ENCODE results near the gene FHAD1.
"Not testable (repeated sequence)": the region's sequence is repeated elsewhere in the genome, so short reads cannot be mapped to it uniquely, and the experiment has no call there.

Gene FHAD1

GRCh38 chr1:15382601-15383518 is 135.8 kb downstream of the FHAD1 start:
- peaks cover 36% of the 10 kb centered on the region for H3K27me3 Mint-ChIP-seq (ENCODE audit: low read depth)
- H3K4me3 Mint-ChIP-seq, result no peak overlapping the region
- no peaks in the 10 kb centered on the region for H3K9me3 Mint-ChIP-seq
- no peaks in the 10 kb centered on the region for H3K36me3 Mint-ChIP-seq (ENCODE audit: low read depth)
- DNase-seq (ENCODE audit: low spot score), result no peak
- H3K27ac Mint-ChIP-seq, result no peak overlapping the region
- H3K4me1 Mint-ChIP-seq (ENCODE audit: low read depth), result peaks cover 5% of the 10 kb centered on the region

- H3K27ac Mint-ChIP-seq, result no peak overlapping the region
- H3K4me1 Mint-ChIP-seq (ENCODE audit: low read depth), result peaks cover 5% of the 10 kb centered on the region
- peaks cover 37% of the 10 kb centered on the region for H3K27me3 Mint-ChIP-seq (ENCODE audit: low read depth)
- no peaks in the 10 kb centered on the region for H3K9me3 Mint-ChIP-seq
- H3K4me3 Mint-ChIP-seq, result no peak overlapping the region
- H3K36me3 Mint-ChIP-seq (ENCODE audit: low read depth), result no peaks in the 10 kb centered on the region
- DNase-seq (ENCODE audit: low spot score), result no peak
Measured at GRCh38 chr1:15383810-15384209, 136.8 kb downstream of the FHAD1 start.

GRCh38 chr1:15384301-15384901 is 137.4 kb downstream of the FHAD1 start:
- DNase-seq (ENCODE audit: low spot score), result no peak
- Mint-ChIP-seq H3K4me1 (ENCODE audit: low read depth) (peaks cover 5% of the 10 kb centered on the region), H3K36me3 (ENCODE audit: low read depth) (no peaks in the 10 kb centered on the region), H3K27me3 (ENCODE audit: low read depth) (peaks cover 37% of the 10 kb centered on the region), H3K9me3 (no peaks in the 10 kb centered on the region), H3K27ac (no peak overlapping the region), H3K4me3 (peak overlapping the region; percentile 28)

DNA sequence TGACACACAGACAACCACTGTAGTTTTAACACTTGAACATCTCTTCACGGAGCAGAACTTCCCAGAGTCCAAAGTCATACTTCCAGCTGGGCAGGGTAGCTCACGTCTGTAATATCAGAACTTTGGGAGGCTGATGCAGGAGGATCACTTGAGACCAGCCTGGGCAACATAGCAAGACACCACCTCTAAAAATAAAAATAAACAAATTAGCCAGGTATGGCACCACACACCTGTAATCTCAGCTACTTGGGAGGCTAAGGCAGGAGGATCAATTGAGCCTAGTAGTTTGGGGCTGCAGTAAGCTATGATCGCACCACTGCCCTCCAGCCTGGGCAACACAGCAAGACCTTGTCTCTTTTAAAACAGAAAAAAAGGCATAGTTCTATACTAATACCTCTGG is 138.4 kb downstream of the FHAD1 start:
- Mint-ChIP-seq H3K36me3 (ENCODE audit: low read depth) (no peaks in the 10 kb centered on the region), H3K27ac (no peak overlapping the region)

DNA sequence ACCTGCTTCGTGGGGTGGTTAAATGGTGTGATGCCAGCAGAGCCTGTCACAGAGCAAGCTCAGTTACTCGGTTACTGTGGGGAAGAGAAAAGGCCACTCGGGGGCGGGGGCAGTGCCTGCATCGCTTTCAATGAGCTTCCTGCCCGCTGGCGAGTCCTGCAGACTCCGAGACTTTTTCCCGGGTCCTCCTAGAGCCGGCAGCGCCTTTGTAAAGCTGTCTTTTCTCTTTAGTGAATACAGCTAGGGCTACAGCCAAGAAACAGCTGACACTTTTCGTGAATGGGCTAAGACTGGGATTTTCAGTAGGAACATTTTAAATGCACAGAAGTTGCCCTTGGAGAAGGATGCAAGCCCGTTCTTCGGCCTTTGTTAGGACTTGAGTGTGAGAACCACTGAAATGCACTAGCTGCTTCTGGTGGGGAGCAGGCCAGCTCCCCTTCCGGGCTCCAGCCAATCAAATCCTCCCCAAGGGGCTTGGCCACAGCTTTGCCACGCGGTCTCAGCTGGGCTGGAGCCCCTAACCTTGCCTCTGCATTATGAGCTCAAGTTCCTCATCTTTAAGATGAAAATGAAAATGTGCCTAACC is 139.2 kb downstream of the FHAD1 start:
- Mint-ChIP-seq H3K9me3 (no peaks in the 10 kb centered on the region), H3K36me3 (ENCODE audit: low read depth) (no peaks in the 10 kb centered on the region), H3K4me3 (no peak overlapping the region), H3K27ac (no peak overlapping the region), H3K4me1 (ENCODE audit: low read depth) (peaks cover 5% of the 10 kb centered on the region), H3K27me3 (ENCODE audit: low read depth) (peaks cover 31% of the 10 kb centered on the region)
- no peak for DNase-seq (ENCODE audit: low spot score)

More for the DNA sequence above, 138.4 kb downstream of the FHAD1 start:
- Mint-ChIP-seq H3K27me3 (ENCODE audit: low read depth) (peaks cover 31% of the 10 kb centered on the region), H3K9me3 (no peaks in the 10 kb centered on the region), H3K4me3 (no peak overlapping the region), H3K4me1 (ENCODE audit: low read depth) (peaks cover 5% of the 10 kb centered on the region)
- DNase-seq (ENCODE audit: low spot score), result no peak

GRCh38 chr1:15388201-15388880 is 141.3 kb downstream of the FHAD1 start:
- no peak for DNase-seq (ENCODE audit: low spot score)
- no peak overlapping the region for H3K4me3 Mint-ChIP-seq
- no peak overlapping the region for H3K27ac Mint-ChIP-seq
- no peaks in the 10 kb centered on the region for H3K9me3 Mint-ChIP-seq
- no peaks in the 10 kb centered on the region for H3K36me3 Mint-ChIP-seq (ENCODE audit: low read depth)
- H3K4me1 Mint-ChIP-seq (ENCODE audit: low read depth), result peaks cover 5% of the 10 kb centered on the region
- peaks cover 29% of the 10 kb centered on the region for H3K27me3 Mint-ChIP-seq (ENCODE audit: low read depth)

GRCh38 chr1:15389828-15390227 is 142.8 kb downstream of the FHAD1 start:
- H3K4me3 Mint-ChIP-seq; H3K27ac Mint-ChIP-seq; DNase-seq (ENCODE audit: low spot score); H3K4me1 Mint-ChIP-seq (ENCODE audit: low read depth); H3K36me3 Mint-ChIP-seq (ENCODE audit: low read depth); H3K9me3 Mint-ChIP-seq: not testable (repeated sequence)
- peaks cover 25% of the 10 kb centered on the region for H3K27me3 Mint-ChIP-seq (ENCODE audit: low read depth)

GRCh38 chr1:15390667-15391066 is 143.6 kb downstream of the FHAD1 start:
- DNase-seq (ENCODE audit: low spot score), result no peak
- H3K4me1 Mint-ChIP-seq (ENCODE audit: low read depth), result no peaks in the 10 kb centered on the region
- no peaks in the 10 kb centered on the region for H3K36me3 Mint-ChIP-seq (ENCODE audit: low read depth)
- H3K9me3 Mint-ChIP-seq, result no peaks in the 10 kb centered on the region
- H3K27ac Mint-ChIP-seq, result no peak overlapping the region
- H3K27me3 Mint-ChIP-seq (ENCODE audit: low read depth), result peaks cover 21% of the 10 kb centered on the region
- no peak overlapping the region for H3K4me3 Mint-ChIP-seq

GRCh38 chr1:15391366-15391765 is 144.3 kb downstream of the FHAD1 start:
- DNase-seq (ENCODE audit: low spot score), result no peak
- Mint-ChIP-seq H3K36me3 (ENCODE audit: low read depth) (no peaks in the 10 kb centered on the region), H3K27ac (no peak overlapping the region), H3K4me3 (no peak overlapping the region), H3K9me3 (no peaks in the 10 kb centered on the region), H3K4me1 (ENCODE audit: low read depth) (no peaks in the 10 kb centered on the region), H3K27me3 (ENCODE audit: low read depth) (peaks cover 18% of the 10 kb centered on the region)

- H3K4me3 Mint-ChIP-seq, result no peak overlapping the region
- H3K36me3 Mint-ChIP-seq (ENCODE audit: low read depth), result no peaks in the 10 kb centered on the region
- H3K27ac Mint-ChIP-seq, result no peak overlapping the region
- peaks cover 2% of the 10 kb centered on the region for H3K27me3 Mint-ChIP-seq (ENCODE audit: low read depth)
- no peak for DNase-seq (ENCODE audit: low spot score)
- no peaks in the 10 kb centered on the region for H3K4me1 Mint-ChIP-seq (ENCODE audit: low read depth)
- H3K9me3 Mint-ChIP-seq, result peaks cover 4% of the 10 kb centered on the region
Measured at GRCh38 chr1:15393475-15394257, 146.6 kb downstream of the FHAD1 start.

- Mint-ChIP-seq H3K4me1 (ENCODE audit: low read depth) (no peaks in the 10 kb centered on the region), H3K4me3 (no peak overlapping the region), H3K36me3 (ENCODE audit: low read depth) (peaks cover under 1% of the 10 kb centered on the region), H3K9me3 (peaks cover 6% of the 10 kb centered on the region), H3K27ac (no peak overlapping the region), H3K27me3 (ENCODE audit: low read depth) (no peaks in the 10 kb centered on the region)
- no peak for DNase-seq (ENCODE audit: low spot score)
Measured at GRCh38 chr1:15394258-15394690, 147.3 kb downstream of the FHAD1 start.

DNA sequence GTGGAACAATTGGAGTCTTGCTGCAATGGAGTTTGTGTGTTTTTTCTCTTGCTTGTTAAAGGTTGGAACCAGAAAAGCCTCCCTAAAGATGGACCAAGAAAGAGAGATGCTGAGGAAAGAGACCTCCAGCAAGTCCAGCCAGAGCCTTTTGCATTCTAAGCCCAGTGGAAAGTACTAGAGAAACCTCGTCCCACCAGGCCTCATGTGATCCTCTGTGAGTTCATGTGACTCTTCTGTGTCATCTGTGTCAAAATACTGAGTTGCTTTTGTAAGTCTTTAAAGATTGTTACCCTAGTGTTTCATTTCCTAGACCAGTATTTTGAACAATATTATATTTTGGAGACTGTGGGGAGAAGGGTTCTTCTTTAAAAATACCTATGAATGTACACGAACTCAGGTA is 150.2 kb downstream of the FHAD1 start:
- H3K4me3 Mint-ChIP-seq, result no peak overlapping the region
- H3K27ac Mint-ChIP-seq, result no peak overlapping the region
- no peaks in the 10 kb centered on the region for H3K27me3 Mint-ChIP-seq (ENCODE audit: low read depth)
- no peaks in the 10 kb centered on the region for H3K4me1 Mint-ChIP-seq (ENCODE audit: low read depth)
- H3K9me3 Mint-ChIP-seq, result peaks cover 15% of the 10 kb centered on the region
- peaks cover 2% of the 10 kb centered on the region for H3K36me3 Mint-ChIP-seq (ENCODE audit: low read depth)
- no peak for DNase-seq (ENCODE audit: low spot score)

- H3K27ac Mint-ChIP-seq, result no peak overlapping the region
- no peak overlapping the region for H3K4me3 Mint-ChIP-seq
- peaks cover 2% of the 10 kb centered on the region for H3K36me3 Mint-ChIP-seq (ENCODE audit: low read depth)
- H3K27me3 Mint-ChIP-seq (ENCODE audit: low read depth), result peaks cover 3% of the 10 kb centered on the region
- H3K4me1 Mint-ChIP-seq (ENCODE audit: low read depth), result no peaks in the 10 kb centered on the region
- H3K9me3 Mint-ChIP-seq, result peaks cover 15% of the 10 kb centered on the region
- no peak for DNase-seq (ENCODE audit: low spot score)
Measured at GRCh38 chr1:15399710-15400109, 152.7 kb downstream of the FHAD1 start.

Data from T-helper 2 cell treated with Interferon-gamma antibody and Interleukin-4, amounts not matched to agents 5 μg/mL and 100 μg/mL, for 36 hours (primary cell).